GM18526 (cell line): Measurements from ENCODE around the gene SLC25A25.

ENCODE experiments used
- POLR2A ChIP-seq: IDR thresholded peaks from 3 replicates; pipeline ENCODE4 v1.6.1; 2011; ENCODE audit not compliant: insufficient read length; ENCODE audit errors: extremely low read depth

SLC25A25 gene

GRCh38 chr9:128048663-128049062, 19.4 kb upstream of the SLC25A25 start:
- no peak for TF ChIP-seq POLR2A

DNA sequence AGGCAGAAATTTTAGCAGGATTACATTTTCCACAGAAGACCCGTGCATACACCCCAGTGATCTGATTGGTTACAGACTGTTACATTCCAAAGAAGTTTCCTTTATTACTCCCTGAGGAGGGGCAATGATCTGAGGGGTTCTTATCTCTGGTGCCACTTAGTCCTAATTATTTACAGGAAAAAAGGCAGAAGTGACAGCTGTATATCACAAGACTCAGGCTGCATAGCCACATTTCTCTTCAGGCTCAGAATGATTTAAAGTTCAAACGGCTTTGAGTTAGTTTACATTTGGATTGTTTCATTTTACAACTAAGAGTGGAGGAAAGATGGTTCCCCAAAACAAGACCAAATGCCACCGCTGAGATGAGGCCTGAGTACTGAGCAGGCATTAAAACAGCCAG, 18.2 kb upstream of the SLC25A25 start:
- no peak for TF ChIP-seq POLR2A

GRCh38 chr9:128051932-128052709, 15.9 kb upstream of the SLC25A25 start:
- no peak for TF ChIP-seq POLR2A

DNA sequence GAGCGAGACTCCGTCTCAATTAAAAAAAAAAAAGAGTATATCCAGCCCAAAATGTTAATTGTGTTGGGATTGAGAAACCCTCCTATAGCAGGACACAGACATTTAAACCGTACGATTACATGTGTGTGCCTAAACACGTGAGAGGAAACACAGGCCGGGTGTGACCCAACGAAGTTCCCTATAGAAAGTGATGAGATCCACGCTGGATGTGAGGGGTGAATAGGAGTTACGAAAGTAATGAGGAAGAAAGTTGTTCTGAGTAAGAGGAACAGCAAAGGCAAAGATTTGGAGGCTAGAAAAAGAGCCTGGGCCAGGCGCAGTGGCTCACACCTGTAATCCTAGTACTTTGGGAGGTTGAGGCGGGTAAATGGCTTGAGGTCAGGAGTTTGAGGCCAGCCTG, 14.5 kb upstream of the SLC25A25 start:
- TF ChIP-seq POLR2A = no peak

- TF ChIP-seq POLR2A = no peak
These were observed 13.9 kb upstream of the SLC25A25 start for GRCh38 chr9:128054087-128054486.

- no peak for TF ChIP-seq POLR2A
These were observed 12.5 kb upstream of the SLC25A25 start for GRCh38 chr9:128055344-128056040.

DNA sequence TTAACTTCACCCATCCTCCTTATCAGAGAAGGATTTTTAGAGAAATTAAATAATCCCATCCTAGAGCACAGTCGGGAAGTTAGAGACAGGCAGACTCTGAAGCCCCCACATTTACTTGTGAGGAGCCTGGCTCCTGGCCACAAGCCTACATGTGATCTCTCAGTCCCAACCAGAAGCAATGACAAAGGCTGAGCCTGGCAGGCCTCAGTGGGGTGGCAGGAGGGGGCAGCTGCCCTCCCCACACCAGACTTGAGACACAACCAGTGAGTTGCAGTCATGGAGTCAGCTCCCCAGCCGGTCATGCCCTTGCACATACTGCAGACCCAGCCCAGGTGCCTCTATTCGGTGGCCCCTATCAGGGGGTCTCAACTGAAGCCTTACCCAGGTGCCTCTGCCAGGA, 11.9 kb upstream of the SLC25A25 start:
- TF ChIP-seq POLR2A = no peak

- TF ChIP-seq POLR2A = no peak
These were observed 10.9 kb upstream of the SLC25A25 start for GRCh38 chr9:128056887-128057723.

- TF ChIP-seq POLR2A = no peak
These were observed 10.2 kb upstream of the SLC25A25 start for GRCh38 chr9:128057724-128058409.

GRCh38 chr9:128059365-128059983, 8.6 kb upstream of the SLC25A25 start:
- TF ChIP-seq POLR2A = no peak

- no peak for TF ChIP-seq POLR2A
These were observed 6.6 kb upstream of the SLC25A25 start for GRCh38 chr9:128061275-128061960.

GRCh38 chr9:128062279-128062678, 5.8 kb upstream of the SLC25A25 start:
- no peak for TF ChIP-seq POLR2A

- no peak for TF ChIP-seq POLR2A
These were observed 4.9 kb upstream of the SLC25A25 start for GRCh38 chr9:128062846-128063831.
